Choroid plexus epithelial cell (primary cell): Measurements from ENCODE around the gene TMEM80.

Experiments used
- DNase-seq: peaks from one replicate; pipeline ENCODE4 v3.0.0-alpha.2; 2010; ENCODE audit warnings: low read depth
- H3K4me3 ChIP-seq: 2 replicates; pipeline ENCODE4 v1.5.1; 2011; ENCODE audit warnings: low read depth, mild to moderate bottlenecking, control low read depth, low read length, moderate library complexity
- TF ChIP-seq, protein P1 (sequence below): conservative IDR thresholded peaks from 2 replicates; pipeline ENCODE4 v1.5.1; 2011; ENCODE audit warnings: low read depth, mild to moderate bottlenecking, control low read depth, inconsistent platforms, low read length, moderate library complexity

The TMEM80 gene

GRCh38 chr11:662689-663274, 32.8 kb upstream of the TMEM80 start:
- no peak overlapping the region for H3K4me3 ChIP-seq
- peak; percentile 63 for DNase-seq
- TF ChIP-seq, protein P1, sequence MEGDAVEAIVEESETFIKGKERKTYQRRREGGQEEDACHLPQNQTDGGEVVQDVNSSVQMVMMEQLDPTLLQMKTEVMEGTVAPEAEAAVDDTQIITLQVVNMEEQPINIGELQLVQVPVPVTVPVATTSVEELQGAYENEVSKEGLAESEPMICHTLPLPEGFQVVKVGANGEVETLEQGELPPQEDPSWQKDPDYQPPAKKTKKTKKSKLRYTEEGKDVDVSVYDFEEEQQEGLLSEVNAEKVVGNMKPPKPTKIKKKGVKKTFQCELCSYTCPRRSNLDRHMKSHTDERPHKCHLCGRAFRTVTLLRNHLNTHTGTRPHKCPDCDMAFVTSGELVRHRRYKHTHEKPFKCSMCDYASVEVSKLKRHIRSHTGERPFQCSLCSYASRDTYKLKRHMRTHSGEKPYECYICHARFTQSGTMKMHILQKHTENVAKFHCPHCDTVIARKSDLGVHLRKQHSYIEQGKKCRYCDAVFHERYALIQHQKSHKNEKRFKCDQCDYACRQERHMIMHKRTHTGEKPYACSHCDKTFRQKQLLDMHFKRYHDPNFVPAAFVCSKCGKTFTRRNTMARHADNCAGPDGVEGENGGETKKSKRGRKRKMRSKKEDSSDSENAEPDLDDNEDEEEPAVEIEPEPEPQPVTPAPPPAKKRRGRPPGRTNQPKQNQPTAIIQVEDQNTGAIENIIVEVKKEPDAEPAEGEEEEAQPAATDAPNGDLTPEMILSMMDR: peak; percentile 84

DNA sequence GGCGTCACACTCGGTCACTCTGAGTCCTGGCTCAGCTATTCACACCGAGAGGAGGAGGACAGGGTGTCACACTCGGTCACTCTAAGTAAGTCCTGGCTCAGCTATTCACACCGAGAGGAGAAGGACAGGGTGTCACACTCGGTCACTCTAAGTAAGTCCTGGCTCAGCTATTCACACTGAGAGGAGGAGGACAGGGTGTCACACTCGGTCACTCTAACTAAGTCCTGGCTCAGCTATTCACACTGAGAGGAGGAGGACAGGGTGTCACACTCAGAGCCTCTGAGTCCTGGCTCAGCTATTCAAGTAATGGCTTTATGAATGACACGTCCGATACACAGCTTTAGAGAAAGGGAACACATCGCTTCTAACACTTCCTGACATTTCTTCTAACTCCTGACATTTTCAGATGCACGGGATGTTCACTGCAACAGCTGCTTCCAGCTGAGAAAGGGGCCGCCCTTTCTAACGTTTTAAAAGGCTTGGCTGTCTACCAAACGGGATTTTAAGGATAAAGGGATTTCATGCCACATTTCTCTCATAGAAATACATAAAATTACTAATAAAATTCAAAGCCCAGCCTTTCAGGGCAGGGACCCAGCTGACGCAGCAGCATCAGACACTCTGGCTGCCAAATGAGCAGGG, 30.4 kb upstream of the TMEM80 start:
- peak; percentile 16 for DNase-seq
- no peak overlapping the region for H3K4me3 ChIP-seq
- TF ChIP-seq, protein P1: no peak

DNA sequence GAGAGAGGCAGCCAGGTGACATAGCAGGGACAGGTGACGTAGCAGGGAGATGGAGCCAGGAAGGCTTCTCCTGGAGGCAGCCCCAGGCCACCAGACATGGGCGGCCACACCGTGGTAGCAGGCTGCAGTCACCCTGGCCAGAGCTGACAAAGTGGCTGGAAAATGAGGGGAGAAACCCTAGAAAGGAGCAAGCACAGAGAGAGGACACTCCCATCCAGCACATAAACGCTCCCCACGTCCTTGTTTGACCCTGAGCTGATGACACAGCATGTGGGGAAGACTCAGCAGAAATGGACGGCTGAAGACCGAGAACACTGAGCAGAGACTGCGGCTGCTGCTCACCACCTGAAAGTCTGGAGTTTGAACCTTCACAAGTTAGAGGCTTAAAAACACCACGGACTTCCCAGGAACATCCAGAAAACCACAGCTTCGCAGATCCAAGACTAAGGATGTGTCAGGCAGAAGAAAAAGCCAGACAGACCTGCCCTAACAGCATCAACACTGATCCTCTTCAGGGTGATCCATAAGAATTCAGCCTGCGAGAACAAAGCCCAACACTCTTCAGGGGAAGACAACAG, 29.8 kb upstream of the TMEM80 start:
- TF ChIP-seq, protein P1: no peak
- DNase-seq: peak; percentile 61
- no peak overlapping the region for H3K4me3 ChIP-seq

DNA sequence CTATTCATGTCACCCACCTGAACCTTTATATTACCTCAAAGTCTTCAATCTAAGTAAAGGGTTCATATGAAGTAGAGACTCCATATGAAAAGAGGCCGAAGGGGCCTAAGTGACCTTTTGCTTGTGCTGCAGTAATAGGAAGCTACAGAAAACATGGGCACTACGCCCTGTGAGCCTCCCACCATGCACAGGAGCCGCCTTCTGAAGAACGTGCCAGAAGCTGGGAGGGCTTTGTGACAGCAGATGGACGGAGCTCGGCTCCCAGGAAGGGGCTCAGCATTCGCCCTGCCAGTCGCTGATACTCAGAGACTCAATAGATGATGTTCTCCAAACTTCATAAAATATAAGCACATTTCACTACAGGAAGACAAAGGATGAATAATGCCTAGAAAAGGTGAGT, 21.8 kb upstream of the TMEM80 start:
- TF ChIP-seq, protein P1: no peak
- no peak for DNase-seq
- H3K4me3 ChIP-seq: no peak overlapping the region

DNA sequence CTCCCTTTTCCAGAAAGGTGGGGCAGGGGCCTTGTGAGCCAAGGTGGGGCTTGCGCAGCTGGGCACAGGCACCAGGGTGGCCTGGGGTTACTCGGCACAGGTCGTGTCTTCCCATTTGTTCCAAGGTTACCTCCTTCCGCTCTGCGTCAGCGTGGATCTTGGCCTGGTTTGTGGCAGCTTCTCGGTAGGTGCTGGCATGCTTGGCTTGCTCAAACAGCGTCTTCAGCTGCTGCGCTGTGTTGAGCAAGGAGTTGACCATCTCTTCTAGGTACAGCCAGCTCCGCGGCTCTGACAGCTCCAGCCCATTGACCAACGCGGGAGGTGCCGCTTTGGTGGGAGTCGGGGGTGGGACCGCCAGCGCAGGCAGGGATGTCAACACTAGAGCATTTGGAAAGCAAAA, 21.2 kb upstream of the TMEM80 start:
- no peak overlapping the region for H3K4me3 ChIP-seq
- TF ChIP-seq, protein P1: no peak
- no peak for DNase-seq

DNA sequence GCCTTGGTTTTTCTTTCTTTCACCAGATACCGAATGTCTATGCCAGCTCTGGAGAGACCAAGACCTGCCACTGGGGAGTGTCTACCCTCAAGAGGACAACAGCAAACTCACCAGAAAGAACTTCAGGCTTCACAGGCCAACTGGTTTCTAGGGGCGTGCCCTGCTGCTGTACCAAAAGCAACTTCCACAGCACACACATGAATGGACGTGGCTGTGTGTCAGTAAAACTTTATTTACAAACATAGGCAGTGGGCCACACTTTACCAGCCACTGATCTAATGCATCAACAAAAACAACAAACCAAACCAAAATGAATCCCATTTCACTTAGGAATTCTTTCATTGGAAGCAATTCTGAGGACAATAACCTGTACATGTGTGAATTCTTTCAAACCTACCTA, 17.3 kb upstream of the TMEM80 start:
- TF ChIP-seq, protein P1: no peak

More for the DNA sequence above, 17.3 kb upstream of the TMEM80 start:
- DNase-seq: no peak
- H3K4me3 ChIP-seq: no peak overlapping the region
